ENCODE data around the gene CD207.
"Not testable (repeated sequence)": the region's sequence is repeated elsewhere in the genome, so short reads cannot be mapped to it uniquely, and the experiment has no call there.

CD207 gene

GRCh38 chr2:70835643-70836042 lies at the start of gene CD207:
Gene CD207, minus strand, starts transcription at chr2:70835816. Its CDS starts 40 bp downstream, at chr2:70835776.
- no peak for DNase-seq (ENCODE audit: low read depth)
- TF ChIP-seq CTCF (conservative IDR thresholded peaks at IDR 0.05; ENCODE audit: low read depth, low read length) = no peak

GRCh38 chr2:70878543-70878942 lies 42.9 kb upstream of the CD207 start:
- not testable (repeated sequence) for H3K4me3 ChIP-seq (ENCODE audit: low read length); DNase-seq (ENCODE audit: low read depth)

More at GRCh38 chr2:70835643-70836042, at the start of gene CD207:
- no peak within 1 kb of the TSS for H3K4me3 ChIP-seq (ENCODE audit: low read length)

DNA sequence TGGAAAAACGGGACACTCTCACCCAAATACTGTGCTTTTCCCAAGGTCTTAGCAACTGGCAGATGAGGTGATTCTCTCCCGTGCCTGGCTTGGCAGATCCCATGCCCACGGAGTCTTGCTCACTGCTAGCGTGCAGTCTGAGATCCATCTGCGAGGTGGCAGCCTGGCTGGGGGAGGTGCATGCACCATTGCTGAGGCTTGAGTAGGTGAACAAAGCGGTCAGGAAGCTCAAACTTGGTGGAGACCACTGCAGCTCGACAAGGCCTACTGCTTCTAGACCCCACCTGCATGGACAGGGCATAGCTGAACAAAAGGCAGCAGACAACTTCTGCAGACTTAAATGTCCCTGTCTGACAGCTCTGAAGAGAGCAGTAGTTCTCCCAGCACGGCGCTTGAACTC lies 40.5 kb upstream of the CD207 start:
- not testable (repeated sequence) for DNase-seq (ENCODE audit: low read depth); H3K4me3 ChIP-seq (ENCODE audit: low read length)

GRCh38 chr2:70873541-70873940 lies 37.9 kb upstream of the CD207 start:
- no peak overlapping the region for H3K4me3 ChIP-seq (ENCODE audit: low read length)
- no peak for DNase-seq (ENCODE audit: low read depth)
- no peak for TF ChIP-seq CTCF (conservative IDR thresholded peaks at IDR 0.05; ENCODE audit: low read depth, low read length)

DNA sequence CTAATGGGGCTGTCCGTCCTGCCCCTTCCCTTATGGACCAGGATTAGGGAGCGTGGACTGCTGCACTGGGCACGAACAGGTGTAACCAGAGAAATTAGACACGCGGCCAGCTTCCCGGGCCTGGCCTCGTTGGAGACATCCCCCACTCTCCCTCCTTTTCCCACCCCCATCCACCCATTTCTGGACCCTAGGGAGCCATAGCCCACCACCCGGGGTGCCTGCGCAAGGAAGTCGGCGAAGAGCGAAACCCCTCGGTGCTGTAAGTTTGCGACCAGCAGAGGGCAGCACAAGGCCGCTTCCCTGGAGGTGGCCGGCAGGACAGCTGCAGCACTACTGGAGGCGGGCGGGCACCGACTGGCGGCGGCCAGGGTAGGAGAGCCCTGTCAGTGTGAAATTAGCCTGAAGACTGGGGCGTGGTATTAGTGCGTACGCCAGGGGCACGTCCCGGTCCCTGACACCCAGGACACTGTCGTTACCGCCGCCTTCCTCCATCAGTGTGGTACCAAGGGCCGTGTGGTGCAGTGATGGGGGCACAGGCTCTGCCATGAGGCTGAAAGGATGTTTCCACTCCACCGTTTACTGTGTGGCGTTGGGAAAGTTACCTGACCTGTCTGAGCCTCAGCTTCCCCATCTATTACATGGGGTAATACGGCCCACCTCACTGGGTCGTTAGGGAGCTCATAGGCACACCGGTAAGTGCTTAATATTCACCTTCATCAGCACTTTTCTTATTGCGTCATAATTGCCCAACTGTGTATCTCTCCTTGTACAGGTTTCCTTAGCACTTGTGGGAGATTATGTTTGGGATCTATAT lies 36.0 kb upstream of the CD207 start:
- peak overlapping the region; percentile 33 for H3K4me3 ChIP-seq (ENCODE audit: low read length)
- peak; percentile 38 for DNase-seq (ENCODE audit: low read depth)
- peak; percentile 83 for TF ChIP-seq CTCF (conservative IDR thresholded peaks at IDR 0.05; ENCODE audit: low read depth, low read length)

GRCh38 chr2:70870790-70871189 lies 35.2 kb upstream of the CD207 start:
- DNase-seq (ENCODE audit: low read depth) = no peak
- no peak for TF ChIP-seq CTCF (conservative IDR thresholded peaks at IDR 0.05; ENCODE audit: low read depth, low read length)
- H3K4me3 ChIP-seq (ENCODE audit: low read length) = no peak overlapping the region

- H3K4me3 ChIP-seq (ENCODE audit: low read length) = no peak overlapping the region
- no peak for TF ChIP-seq CTCF (conservative IDR thresholded peaks at IDR 0.05; ENCODE audit: low read depth, low read length)
- no peak for DNase-seq (ENCODE audit: low read depth)
Observed at GRCh38 chr2:70868970-70869369, 33.4 kb upstream of the CD207 start.

- no peak overlapping the region for H3K4me3 ChIP-seq (ENCODE audit: low read length)
- peak; percentile 99 for TF ChIP-seq CTCF (conservative IDR thresholded peaks at IDR 0.05; ENCODE audit: low read depth, low read length)
- DNase-seq (ENCODE audit: low read depth) = no peak
Observed at GRCh38 chr2:70861777-70862625, 26.4 kb upstream of the CD207 start.
